Upper lobe of left lung (tissue), 4 donors: ENCODE results near the gene USP31.

Experiments used
- CTCF ChIP-seq, 6 experiments: fragments of 450-650 bp in 4 of 6; fragments of 200-600 bp in 2 of 6; sonication (generic) in 2 of 6; IDR thresholded peaks; one replicate each; pipeline ENCODE4 v1.5.1; 2016 to 2019; ENCODE audit warnings: antibody characterized with exemption in 6 of 6
- POLR2AphosphoS5 ChIP-seq, 2 donors: sonication (generic); formaldehyde crosslinking; IDR thresholded peaks; one replicate each; pipeline ENCODE4 v1.5.1; 2017; ENCODE audit warnings: antibody characterized with exemption in 2 of 2

DNA sequence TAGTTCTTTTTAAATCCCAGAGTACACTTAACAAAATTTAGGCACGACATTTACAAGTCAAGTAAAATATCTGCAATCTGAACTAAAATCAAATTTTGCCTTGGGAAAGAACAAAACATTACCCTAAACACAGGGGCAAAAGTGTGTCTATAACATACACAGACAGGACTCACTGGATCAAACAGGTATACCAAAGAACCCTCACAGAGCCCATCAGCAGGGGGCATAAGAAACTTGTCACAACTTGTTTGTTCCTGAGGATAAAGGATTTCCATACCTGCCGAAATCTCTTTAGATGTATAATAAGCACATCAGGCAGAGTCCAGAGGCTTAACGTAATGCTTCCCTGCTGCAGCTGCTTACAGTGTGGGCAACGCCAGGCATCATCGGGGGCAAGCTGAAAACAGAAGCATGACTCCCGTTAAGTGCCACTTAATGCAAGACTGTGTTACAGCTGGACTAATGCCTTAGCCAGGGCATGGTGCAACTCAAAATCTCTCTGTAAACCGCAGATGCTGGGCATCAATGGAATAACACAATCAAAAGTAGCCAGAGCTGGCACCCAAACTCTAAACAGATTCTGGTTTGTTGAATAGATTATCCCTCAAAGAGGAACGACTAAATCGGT, 67.0 kb downstream of the USP31 start:
- TF ChIP-seq CTCF (IDR thresholded peaks at IDR 0.05) (no peak), POLR2AphosphoS5 (IDR thresholded peaks at IDR 0.05) (no peak)
